Brain pericyte (primary cell): ENCODE measurements around the gene RAD52.

Experiments used
- DNase-seq: peaks from one replicate; pipeline ENCODE4 v3.0.0-alpha.2; 2012; ENCODE audit warnings: low read depth, low spot score

RAD52 gene

DNA sequence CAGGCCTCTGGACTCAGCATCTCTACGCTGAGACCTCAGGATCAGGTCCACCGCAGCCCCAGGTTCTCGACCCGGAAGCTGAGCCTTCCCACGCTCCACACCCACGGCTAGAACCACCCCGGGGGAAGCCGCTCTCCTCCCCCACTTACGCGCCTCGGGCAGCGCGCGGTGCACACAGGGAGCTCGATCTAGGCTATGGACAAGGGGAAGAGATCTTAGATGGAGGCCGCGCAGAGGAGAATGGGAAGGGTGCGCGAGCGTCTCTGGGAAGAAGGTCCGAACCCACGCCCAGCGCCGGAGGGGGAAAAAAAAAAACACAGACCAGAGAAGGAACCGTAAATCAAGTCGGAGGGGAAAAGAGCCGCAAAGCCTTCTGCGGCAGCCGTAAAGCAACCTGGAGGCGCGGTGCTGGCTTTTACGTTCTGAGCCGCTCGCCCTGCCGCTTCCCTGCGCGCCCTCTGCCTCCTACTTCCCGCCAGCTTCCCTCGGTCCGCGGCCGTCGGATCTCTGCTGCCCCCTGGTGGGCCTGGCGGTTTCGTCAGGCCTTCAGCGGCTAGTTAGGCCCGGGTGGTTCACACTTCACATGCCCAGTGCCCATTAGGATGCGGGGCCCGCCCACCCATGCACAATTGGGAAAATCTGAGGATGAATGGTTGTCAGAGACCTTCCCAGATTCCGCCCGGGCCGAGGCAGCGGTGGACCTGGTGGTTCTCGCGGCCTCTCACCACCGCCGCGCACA is at the start of gene RAD52:
RAD52 (minus strand) TSS at position 242 of the 739 bp plus-strand sequence. CDS start 16,636 bp downstream, outside the sequence.
- peak; percentile 97 for DNase-seq

DNA sequence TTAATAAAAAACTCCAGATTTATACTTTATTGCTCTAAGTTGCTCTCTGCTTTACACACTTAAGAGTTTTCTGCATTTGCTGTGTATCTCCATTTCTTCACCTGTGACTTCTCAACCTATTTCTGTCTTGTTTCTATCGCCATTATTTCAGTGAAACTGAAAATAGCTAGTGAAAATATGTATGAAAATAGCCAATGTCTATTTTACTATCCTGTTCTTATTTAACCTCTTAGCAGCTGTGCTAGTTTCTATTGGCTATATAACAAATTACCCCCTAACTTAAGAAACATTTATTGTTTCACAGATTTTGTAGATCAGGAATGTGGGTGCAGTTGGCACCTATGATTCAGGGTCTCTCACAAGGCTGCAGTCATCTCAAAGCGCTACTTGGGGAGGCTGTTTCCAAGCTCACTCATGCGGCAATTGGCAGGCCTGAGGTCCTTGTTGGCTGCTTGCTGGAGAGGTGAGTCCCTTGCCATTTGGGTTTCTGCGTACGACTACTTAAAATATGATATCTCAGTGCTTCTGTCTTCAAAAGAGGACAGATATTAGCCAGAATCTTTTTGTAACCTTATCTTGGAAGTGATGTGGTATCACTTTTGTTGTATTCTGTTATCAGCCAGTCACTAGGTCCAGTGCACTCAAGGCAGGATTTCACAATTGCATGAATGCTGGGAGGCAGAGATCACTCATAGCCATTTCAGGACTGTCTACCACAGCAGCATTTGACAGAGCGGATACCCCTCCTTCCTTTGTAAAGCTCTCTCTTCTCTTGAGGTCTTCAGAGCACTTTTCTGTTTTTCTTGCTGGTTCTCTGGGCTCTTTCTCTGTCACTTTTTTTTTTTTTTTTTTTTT is 48.8 kb upstream of the RAD52 start:
- DNase-seq: no peak

DNA sequence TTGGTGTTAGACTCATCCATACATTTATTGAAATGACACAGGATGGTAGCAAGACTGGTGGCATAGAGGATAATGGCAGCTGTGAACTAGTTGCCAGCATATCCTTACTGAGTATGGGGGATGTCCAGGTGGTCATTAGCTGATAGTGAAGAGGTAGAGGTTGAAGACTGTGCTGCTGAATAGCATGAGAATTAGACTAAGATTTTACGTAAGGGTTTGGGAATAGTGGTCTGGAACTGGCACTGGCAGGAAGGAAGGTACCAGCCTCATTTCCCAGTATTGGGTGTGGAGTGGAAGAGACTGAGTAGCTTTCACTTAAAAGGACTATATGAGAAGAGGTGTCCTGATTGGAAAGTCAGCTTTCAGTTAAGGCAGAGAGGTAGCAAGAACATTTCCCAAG is 48.0 kb upstream of the RAD52 start:
- DNase-seq: no peak

DNA sequence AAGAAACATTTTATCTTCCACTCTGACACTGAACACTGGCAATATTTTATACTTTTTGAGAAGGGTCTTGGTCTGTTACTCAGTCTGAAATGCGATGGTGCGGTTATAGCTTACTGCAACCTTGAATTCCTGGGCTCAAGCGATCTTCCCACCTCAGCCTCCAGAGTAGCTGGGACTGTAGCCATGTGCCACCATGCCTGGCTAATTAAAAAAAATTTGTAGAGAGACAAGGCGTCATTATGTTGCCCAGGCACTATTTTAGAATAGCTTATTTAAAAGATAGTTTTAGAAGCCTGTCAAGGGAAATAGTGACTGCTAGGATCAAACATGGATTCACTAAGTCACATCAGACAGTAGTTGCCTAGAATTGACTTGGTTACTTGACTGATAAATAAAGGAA is 47.4 kb upstream of the RAD52 start:
- no peak for DNase-seq

DNA sequence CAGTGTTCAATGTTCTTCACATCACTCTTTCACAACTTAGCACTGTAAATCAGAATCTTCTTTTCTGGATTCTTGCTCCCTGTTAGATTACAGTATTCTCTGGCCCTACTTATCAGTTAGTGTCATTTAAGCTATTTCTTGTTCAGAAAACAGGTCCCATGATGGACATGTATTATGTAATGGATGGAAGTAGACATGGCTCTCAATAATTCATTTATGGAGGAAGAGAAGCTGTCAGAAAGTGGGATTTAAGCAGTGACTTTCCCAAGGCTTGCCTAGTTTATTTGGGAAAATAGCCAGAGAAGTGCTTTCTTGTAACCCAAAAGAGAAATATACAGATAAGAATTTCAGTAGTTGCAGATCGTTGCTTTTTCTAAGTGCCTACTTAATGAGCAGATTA is 43.2 kb upstream of the RAD52 start:
- DNase-seq: no peak

DNA sequence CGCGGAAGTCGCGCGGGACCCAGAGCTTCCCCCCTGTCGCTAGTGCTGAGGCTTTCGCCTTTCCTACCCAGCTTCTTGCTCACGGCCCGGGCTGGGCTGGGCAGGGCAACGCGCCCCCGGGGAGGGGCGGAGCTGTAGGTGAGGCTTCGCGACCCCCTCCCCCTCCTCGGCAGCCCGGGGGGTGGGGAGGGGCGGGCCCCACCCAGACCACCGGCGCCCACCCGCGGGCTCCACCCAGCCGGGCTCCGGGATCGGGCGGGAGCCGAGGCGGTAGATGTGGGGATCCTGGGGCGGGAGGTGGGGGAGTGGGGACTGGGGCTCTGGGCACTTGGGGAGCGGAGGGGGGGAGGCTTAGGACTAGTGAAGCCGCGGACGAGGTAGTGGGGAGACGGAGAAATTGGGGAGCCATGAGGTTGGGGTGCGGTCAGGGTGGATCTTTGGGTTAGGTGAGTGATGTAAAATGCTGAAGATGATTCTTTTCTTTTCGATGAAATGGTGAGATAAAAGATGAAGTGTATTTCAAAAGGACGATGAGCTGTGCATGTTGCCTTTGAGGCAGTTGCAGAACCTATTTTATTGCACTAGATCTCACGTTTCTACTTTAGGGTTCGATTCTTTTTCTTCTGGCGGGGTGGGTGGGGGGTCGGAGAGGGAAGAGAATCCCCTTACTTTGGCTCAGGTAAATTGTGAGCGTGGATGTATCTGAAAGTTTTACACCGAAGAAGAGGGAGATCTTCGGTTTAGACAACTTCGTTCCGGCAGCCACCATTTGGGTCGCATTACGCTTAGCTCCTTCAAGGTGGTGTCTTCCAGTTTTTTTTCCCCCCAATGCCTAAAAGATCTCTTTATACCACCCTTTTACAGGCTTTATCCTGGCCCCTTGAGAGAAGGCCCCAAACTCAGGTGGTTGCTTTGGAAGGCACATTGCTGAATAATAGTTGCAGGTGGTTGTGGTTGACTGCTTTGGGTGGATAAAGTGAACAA is 42.1 kb upstream of the RAD52 start:
- DNase-seq: no peak

DNA sequence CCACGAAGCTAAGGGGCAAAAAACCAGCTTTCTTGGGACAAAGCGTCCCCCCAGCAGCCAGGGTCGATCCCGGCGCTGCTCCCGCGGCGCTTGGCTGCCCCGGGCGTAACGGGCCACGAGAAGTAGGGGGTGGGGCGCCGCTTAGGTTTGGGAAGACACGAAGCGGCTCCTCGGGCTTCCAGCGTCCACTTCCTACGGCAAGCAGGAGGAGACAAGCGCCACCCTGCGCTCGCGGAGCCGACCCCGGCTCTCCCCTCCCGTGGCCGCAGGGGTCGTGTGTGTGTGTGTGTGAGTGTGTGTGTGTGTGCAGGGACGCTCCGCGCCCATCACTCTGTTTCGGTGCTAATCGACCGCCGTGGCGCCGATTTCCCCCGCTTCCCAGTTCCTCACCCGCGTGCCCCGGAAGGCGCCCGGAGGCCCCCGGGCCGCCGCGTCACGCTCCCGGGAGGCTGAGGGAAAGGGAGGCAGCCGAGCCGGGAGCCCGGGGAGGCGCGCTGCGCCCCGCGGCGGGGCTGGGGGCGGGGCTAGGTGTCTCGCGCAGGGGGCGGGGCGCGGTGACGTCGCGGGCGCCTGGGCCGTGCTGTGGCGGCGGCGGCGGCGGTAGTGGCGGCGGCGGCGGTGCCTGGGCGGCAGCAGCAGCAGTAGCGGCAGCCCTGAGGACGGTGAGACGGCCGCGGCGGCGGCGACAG is 41.3 kb upstream of the RAD52 start, which contains the start of gene ERC1:
ERC1 (plus strand) TSS at position 563 of the 689 bp plus-strand sequence. CDS start 36,681 bp downstream, outside the sequence.
- DNase-seq: peak; percentile 69

DNA sequence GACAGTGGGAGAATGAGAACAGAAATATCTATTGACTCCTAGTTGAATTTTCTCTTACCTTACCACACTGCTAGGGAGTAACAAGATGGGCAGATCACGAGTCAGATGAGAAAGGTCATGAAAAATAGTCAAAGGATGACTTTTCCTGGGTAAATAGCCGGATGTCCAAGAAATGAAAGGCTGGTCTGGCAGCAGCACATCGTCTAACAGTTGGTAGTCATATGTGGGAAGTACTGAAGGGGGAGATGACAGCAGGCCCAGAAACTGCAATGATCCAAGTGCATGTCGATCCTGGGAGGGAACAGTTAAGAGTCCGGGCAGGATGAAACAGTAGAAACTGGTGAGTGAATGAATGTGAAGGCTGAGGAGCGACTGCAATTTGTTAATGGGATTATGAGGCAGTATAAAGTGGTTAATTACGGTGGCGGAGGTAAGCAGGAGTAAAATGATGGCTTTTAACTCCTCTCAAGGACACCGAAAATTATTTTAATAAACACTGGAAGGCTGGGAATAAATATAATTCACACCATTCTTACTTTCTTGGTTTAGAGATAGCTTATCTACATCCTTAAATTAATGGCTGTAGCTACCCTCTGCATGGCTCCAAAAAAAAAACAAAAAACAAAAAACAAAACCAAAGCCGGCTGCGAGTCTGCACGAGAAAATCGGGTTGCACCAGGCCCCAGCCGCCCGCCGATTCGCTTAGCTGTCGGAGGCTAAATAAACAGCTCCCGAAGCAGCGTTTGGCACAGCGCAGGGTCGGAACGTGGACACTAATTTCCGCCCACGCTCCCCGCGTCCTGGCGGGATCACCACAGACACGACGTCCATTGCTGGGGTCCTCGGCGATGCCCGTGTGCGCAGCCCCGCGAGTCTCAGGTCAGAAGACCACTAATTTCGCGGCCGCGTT is 40.5 kb upstream of the RAD52 start:
- DNase-seq: peak; percentile 46

DNA sequence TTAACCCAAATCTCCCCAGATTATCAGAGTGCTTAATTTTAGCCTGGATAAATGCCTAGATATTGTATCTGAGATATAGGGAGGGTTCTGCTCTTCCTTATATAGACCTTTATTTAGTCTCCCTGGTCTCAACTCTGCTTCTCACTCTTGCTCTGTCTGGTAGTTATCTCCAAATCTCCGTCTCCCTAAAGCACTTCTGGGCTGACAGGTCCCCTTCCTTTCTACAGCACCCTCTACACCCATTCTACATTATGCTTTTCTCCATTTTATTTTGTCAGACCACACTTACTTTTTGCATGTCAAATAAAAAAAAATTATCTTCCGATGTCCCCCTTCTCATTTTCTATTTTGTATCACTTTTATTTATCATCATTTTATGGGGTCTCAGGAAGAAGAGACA is 39.6 kb upstream of the RAD52 start:
- DNase-seq: no peak

DNA sequence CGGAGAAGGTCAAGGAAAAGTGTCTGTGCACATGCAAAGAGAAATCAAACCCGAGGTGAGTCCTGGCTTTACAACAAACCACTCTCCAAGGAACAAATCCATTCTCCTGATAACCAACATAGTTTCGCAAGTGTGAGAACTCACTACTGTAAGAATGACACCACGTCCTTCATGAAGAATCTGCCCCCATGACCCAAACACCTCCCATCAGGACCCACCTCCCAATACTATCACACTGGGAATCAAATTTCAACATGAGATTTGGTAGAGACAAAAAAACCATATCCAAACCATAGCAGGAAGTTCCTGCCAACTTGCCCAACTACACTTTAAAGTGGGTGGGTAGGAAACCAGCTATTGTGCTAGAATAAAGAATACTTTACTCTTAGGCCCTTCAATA is 39.2 kb upstream of the RAD52 start:
- DNase-seq: no peak

DNA sequence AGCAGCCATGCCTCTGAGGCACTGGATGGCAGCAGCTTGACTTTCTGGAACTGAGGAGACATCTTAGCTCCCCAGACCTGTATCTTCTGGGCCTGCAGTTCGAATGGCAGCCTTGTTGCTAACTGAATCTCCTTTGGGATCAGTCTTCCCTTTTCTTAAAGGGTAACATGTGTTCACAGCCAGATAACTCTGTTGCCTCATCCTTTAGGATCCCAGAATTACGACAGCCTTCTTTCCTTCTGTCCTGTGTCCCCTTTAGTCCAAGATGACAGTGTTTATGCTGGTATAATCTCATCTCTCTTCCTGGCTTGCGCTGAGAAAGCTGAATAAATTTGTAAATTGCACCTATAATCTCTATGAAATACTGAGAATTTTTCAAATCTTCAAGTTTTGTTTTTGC is 32.5 kb upstream of the RAD52 start:
- no peak for DNase-seq

DNA sequence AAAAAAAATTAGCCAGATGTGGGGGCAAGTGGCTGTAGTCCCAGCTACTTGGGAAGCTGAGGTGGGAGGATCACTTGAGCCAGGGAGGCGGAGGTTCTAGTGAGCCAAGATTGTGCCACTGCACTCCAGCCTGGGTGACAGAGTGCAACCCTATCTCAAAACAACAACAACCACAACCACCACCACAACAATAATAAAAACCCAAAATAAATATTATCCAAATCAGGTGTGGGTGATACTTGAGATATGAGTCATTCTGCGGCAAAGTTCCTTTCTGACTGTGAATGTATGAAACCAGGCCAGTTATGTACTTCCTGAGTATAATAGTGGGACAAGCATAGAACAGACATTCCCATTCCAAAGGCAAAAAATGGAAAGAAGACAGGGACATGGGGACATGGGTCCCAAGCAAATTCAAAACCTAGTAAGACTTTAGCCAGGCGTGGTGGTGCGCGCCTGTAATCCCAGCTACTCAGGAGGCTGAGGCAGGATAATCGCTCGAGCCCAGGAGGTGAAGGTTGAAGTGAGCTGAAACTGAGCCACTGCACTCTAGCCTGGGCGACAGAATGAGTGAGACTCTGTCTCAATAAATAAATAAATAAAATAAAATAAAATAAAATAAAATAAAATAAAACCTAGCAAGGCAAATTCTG is 31.8 kb upstream of the RAD52 start:
- no peak for DNase-seq

DNA sequence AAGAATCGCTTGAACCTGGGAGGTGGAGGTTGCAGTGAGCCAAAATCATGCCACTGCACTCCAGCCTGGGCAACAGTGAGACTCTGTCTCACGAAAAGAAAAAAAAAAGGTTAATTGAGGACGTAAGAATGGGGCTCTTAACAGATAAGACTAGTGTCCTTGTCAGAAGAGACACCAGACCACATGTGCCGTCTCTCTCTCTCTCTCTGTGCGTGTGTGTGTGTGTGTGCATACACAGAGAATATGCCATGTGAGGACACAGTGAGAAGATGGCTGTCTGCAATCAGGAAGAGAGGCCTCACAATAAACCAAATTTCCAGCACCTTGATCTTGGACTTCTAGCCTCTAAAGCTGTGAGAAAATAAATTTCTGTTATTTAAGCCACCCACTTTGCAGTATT is 29.9 kb upstream of the RAD52 start:
- no peak for DNase-seq

DNA sequence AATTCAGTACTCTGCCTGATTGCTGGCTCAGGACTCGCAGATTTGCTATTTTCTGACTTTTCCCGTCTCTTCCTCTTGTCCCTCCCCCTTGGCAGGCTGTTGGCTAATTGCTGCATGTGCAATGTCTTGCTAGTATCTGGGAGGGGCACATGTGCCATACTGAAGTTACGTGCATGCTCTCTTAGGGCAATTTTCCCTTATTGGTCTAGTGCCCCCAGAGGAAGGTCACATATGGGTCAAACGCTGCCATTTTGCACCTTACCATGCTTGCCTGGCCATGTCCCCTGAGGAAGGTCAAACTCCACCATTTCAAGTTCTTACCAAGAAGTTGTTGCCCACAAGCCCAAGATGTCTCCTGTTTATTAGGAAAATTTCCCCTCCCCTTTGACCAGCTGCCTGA is 27.7 kb upstream of the RAD52 start:
- no peak for DNase-seq

DNA sequence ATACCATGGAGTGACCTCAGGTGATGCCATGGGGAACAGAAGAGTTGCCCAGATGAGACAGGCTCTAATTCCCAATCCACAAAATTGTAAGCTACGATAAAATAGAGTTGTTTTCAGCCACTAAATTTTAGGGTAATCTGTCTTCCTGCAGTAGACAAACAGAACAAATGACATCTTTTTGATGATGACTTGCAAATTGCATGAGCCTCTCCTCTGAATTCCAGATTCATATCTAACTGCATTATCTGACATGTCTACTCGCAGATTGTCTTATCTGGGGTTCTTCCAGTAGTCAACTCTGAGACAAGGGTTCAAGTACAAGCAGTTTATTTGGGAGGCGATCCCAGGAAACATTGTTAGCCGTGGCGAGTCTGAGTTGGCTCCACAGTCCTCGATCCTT is 27.1 kb upstream of the RAD52 start:
- DNase-seq: no peak

DNA sequence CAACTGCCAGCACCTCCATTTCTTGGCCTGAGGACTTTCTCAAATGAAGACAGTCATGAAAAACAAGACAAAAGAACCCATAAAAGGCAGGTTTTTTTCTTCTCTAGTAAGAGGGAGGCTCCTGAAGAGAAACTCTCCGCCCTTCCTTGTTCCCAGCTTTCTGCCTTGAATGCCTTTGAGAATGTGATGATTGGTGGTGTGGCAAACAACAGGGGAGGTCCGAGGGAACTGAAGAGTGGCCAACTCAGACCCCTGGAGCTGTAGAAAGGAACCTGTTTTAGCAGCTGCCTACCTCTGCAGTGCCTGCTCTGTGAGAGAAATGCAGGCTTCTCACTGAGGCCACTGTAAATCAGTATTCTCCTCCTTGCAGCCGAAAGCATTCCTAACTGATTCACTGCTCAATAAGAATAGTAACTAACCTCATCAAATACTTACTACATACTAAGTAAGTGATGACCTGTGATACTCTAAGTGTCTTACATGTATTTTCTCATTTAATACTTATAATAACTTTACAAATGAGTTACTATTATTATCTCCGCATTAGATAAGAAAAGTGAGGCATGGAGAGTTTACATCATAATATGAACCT is 24.9 kb upstream of the RAD52 start:
- no peak for DNase-seq

DNA sequence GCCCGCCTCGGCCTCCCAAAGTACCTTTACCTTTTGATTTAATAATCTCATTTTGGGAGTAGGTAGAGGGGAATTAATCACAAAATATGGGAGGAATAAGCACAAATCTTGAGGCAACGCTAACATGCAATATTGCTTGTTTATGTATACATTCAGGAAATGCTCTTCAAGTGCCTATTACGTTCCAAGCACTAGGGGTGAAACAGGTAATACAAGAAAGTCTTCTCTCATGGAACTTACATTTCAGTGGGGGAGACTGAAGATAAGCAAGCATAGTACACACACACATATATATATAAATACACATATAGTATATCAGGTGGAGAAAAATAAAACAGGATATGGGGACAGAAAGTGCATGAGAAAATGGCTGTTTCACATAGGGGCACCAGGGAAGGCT is 22.5 kb upstream of the RAD52 start:
- DNase-seq: no peak

DNA sequence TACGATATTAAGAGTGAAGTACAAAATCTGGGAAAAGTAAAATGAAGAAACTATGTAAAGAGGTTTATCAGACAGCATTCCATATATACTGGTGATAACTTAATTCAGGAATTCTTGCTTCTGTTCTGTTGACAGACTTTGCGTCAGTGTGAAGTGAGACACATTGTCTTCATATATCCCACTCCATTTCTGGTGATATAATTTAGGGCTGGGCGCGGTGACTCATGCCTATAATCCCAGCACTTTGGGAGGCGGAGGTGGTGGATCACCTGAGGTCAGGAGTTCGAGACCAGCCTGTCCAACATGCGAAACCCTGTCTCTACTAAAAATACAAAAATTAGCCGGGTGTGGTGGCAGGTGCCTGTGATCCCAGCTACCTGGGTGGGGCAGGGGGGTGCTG is 20.3 kb upstream of the RAD52 start:
- no peak for DNase-seq

DNA sequence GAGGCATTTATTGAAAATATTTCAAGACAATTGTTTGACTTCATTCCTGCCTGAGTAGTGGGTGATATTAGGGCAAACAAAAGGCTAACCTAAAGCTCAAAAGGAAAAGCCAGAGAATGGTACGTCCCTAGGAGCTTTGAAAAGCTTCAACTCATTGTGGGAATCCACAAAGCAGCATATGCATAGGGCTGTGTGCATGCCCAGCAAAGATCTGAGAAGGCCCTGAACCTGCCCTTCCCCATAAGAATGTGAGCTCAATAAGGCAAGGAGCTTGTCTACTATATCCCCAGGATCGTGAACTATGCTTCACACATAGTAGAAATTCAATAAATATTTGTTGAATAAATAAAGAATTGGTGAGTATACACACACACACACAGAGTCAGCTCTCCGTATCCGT is 19.1 kb upstream of the RAD52 start:
- no peak for DNase-seq
